HG02678 (cell line): ENCODE results near the gene SPSB1.

ENCODE experiments used
- ATAC-seq: cut with Tn5 transposase; IDR thresholded peaks from one replicate; pipeline ENCODE4 v1.9.1; 2021; ENCODE audit warnings: mild to moderate bottlenecking, moderate library complexity; ENCODE audit not compliant: unreplicated experiment

SPSB1 gene

GRCh38 chr1:9278585-9279153 lies 14.0 kb upstream of the SPSB1 start:
- ATAC-seq = no peak

GRCh38 chr1:9279172-9279840 lies 13.4 kb upstream of the SPSB1 start:
- ATAC-seq = no peak

- no peak for ATAC-seq
These were observed 12.5 kb upstream of the SPSB1 start for GRCh38 chr1:9280015-9280860.

- ATAC-seq = no peak
These were observed 11.4 kb upstream of the SPSB1 start for GRCh38 chr1:9281071-9281827.

- no peak for ATAC-seq
These were observed 10.6 kb upstream of the SPSB1 start for GRCh38 chr1:9281908-9282695.

- no peak for ATAC-seq
These were observed 10.1 kb upstream of the SPSB1 start for GRCh38 chr1:9282696-9282955.

- no peak for ATAC-seq
These were observed 8.6 kb upstream of the SPSB1 start for GRCh38 chr1:9284061-9284460.

GRCh38 chr1:9286556-9286955 lies 6.1 kb upstream of the SPSB1 start:
- no peak for ATAC-seq

- no peak for ATAC-seq
These were observed 3.6 kb upstream of the SPSB1 start for GRCh38 chr1:9289090-9289534.

GRCh38 chr1:9289711-9290485 lies 2.8 kb upstream of the SPSB1 start:
- no peak for ATAC-seq

GRCh38 chr1:9291914-9292360 lies 757 bp upstream of the SPSB1 start:
- no peak for ATAC-seq

GRCh38 chr1:9293241-9293532 lies 493 bp downstream of the SPSB1 start:
- ATAC-seq = no peak

- peak; percentile 20 for ATAC-seq
These were observed 1.1 kb downstream of the SPSB1 start for GRCh38 chr1:9293533-9294404.

- ATAC-seq = no peak
These were observed 1.7 kb downstream of the SPSB1 start for GRCh38 chr1:9294405-9294773.

GRCh38 chr1:9294910-9295636 lies 2.4 kb downstream of the SPSB1 start:
- no peak for ATAC-seq

GRCh38 chr1:9295884-9296283 lies 3.2 kb downstream of the SPSB1 start:
- no peak for ATAC-seq

- no peak for ATAC-seq
These were observed 4.2 kb downstream of the SPSB1 start for GRCh38 chr1:9296850-9297249.

- ATAC-seq = no peak
These were observed 5.1 kb downstream of the SPSB1 start for GRCh38 chr1:9297831-9298230.

- ATAC-seq = no peak
These were observed 5.6 kb downstream of the SPSB1 start for GRCh38 chr1:9298282-9298681.
